Activated CD4-positive, alpha-beta T cell treated with anti-CD3 and anti-CD28 coated beads, Interleukin-2, amount 10 ng/mL, durations not matched to agents 7 days and 5 days (primary cell): ENCODE data around the gene RGP1. TPM values are rescaled to one million over a fixed set of nuclear protein-coding genes. Genes with fewer than 3 reads are reported as not detected.
A peak's percentile ranks its signal among the peaks of the same experiment; 100 is the strongest.

ENCODE experiments used
- CTCF ChIA-PET: fragments of 350-600 bp; sonication (Branson Sonifier 250); formaldehyde crosslinking; loops from one replicate; lab custom pipeline; 2021; ENCODE audit warnings: antibody characterized with exemption; lab: Charles Lee
- POLR2A ChIA-PET: fragments of 350-600 bp; sonication (Branson Sonifier 250); formaldehyde crosslinking; loops from one replicate; lab custom pipeline; 2021; ENCODE audit warnings: antibody characterized with exemption; lab: Charles Lee
- DNase-seq: peaks from one replicate; pipeline ENCODE4 v3.0.0-alpha.2; 2020
- H3K27ac Mint-ChIP-seq: one replicate; pipeline ENCODE4 v1.8.0; 2021; ENCODE audit warnings: mild to moderate bottlenecking, moderate library complexity, mixed read lengths
- H3K27me3 Mint-ChIP-seq: one replicate; pipeline ENCODE4 v1.8.0; 2021; ENCODE audit warnings: mixed read lengths
- H3K36me3 Mint-ChIP-seq: one replicate; pipeline ENCODE4 v1.8.0; 2021; ENCODE audit warnings: low read depth, mixed read lengths
- H3K4me1 Mint-ChIP-seq: one replicate; pipeline ENCODE4 v1.8.0; 2021; ENCODE audit warnings: mixed read lengths
- H3K4me3 Mint-ChIP-seq: one replicate; pipeline ENCODE4 v1.8.0; 2021; ENCODE audit warnings: mild to moderate bottlenecking, moderate library complexity, mixed read lengths
- H3K9me3 Mint-ChIP-seq: one replicate; pipeline ENCODE4 v1.8.0; 2021; ENCODE audit warnings: mixed read lengths
- total RNA-seq, 2 experiments: library from RNA; stranded (reverse); gene quantifications; one replicate each; pipeline ENCODE4 v1.2.3, GENCODE V29; 2021

RGP1 gene
- total RNA-seq, 2 experiments from 2014 or later, result 24.7 to 28.4 TPM

GRCh38 chr9:35789541-35789940 lies 40.5 kb downstream of the RGP1 start:
- Mint-ChIP-seq H3K27ac (no peak overlapping the region), H3K9me3 (no peaks in the 10 kb centered on the region), H3K4me3 (no peak overlapping the region), H3K27me3 (no peaks in the 10 kb centered on the region), H3K4me1 (peaks cover 12% of the 10 kb centered on the region), H3K36me3 (no peaks in the 10 kb centered on the region)
- DNase-seq, result no peak
- CTCF ChIA-PET, result interaction anchor here (0.8 to 1.9 kb wide), 20 partner anchors 7 to 176 kb away, joined by 3 to 10 read pairs (median 4); partner anchors contain the start of genes FAM221B, SPAG8 and TMEM8B
- POLR2A ChIA-PET, result no interaction called here

GRCh38 chr9:35790025-35790384 lies 40.9 kb downstream of the RGP1 start:
- POLR2A ChIA-PET, result no interaction called here
- no peak for DNase-seq
- Mint-ChIP-seq H3K36me3 (no peaks in the 10 kb centered on the region), H3K27ac (no peak overlapping the region), H3K27me3 (no peaks in the 10 kb centered on the region), H3K4me3 (no peak overlapping the region), H3K9me3 (no peaks in the 10 kb centered on the region), H3K4me1 (peaks cover 13% of the 10 kb centered on the region)
- CTCF ChIA-PET, result interaction anchor here (0.6 to 1.9 kb wide), 22 partner anchors 8 to 1787 kb away, joined by 3 to 10 read pairs (median 4); partner anchors contain the start of genes ARHGEF39 and SPAG8

GRCh38 chr9:35790385-35791296 lies 41.6 kb downstream of the RGP1 start:
- CTCF ChIA-PET, result interaction anchor here (0.5 to 1.9 kb wide), 25 partner anchors 9 to 1787 kb away, joined by 3 to 10 read pairs (median 4); partner anchors contain the start of genes ARHGEF39, GBA2, RGP1 and SPAG8
- Mint-ChIP-seq H3K9me3 (no peaks in the 10 kb centered on the region), H3K27me3 (no peaks in the 10 kb centered on the region), H3K4me1 (peaks cover 16% of the 10 kb centered on the region), H3K4me3 (no peak overlapping the region), H3K36me3 (no peaks in the 10 kb centered on the region), H3K27ac (no peak overlapping the region)
- DNase-seq, result peak; percentile 75
- POLR2A ChIA-PET, result no interaction called here

- no peaks in the 10 kb centered on the region for H3K27me3 Mint-ChIP-seq
- peaks cover 16% of the 10 kb centered on the region for H3K4me1 Mint-ChIP-seq
- no peaks in the 10 kb centered on the region for H3K36me3 Mint-ChIP-seq
- H3K9me3 Mint-ChIP-seq, result no peaks in the 10 kb centered on the region
- no peak for DNase-seq
- no peak within 1 kb of the TSS for H3K4me3 Mint-ChIP-seq
- POLR2A ChIA-PET, result no interaction called here
- CTCF ChIA-PET, result interaction anchor here (1.7 kb wide), 1 partner anchor 23 kb away, joined by 5 read pairs; the partner anchor contains the start of gene HINT2
- H3K27ac Mint-ChIP-seq, result no peak within 1 kb of the TSS
These were observed 42.3 kb downstream of the RGP1 start, which contains the start of gene NPR2 for GRCh38 chr9:35791297-35791921. TSS of gene NPR2 (plus strand) at chr9:35791591. CDS start at chr9:35792409, 818 bp downstream.

GRCh38 chr9:35792024-35792813 lies 43.1 kb downstream of the RGP1 start:
- H3K4me3 Mint-ChIP-seq, result no peak overlapping the region
- H3K27me3 Mint-ChIP-seq, result no peaks in the 10 kb centered on the region
- DNase-seq, result no peak
- no peak overlapping the region for H3K27ac Mint-ChIP-seq
- ChIA-PET POLR2A (interaction anchor here (0.6 kb wide), 1 partner anchor 97 kb away, joined by 3 read pairs; no protein-coding TSS in a partner anchor), CTCF (interaction anchor here (1.7 kb wide), 1 partner anchor 22 kb away, joined by 5 read pairs; the partner anchor contains the start of gene HINT2)
- H3K9me3 Mint-ChIP-seq, result no peaks in the 10 kb centered on the region
- no peaks in the 10 kb centered on the region for H3K36me3 Mint-ChIP-seq
- peaks cover 20% of the 10 kb centered on the region for H3K4me1 Mint-ChIP-seq

- Mint-ChIP-seq H3K27me3 (no peaks in the 10 kb centered on the region), H3K9me3 (no peaks in the 10 kb centered on the region), H3K4me3 (no peak overlapping the region), H3K27ac (no peak overlapping the region), H3K36me3 (no peaks in the 10 kb centered on the region), H3K4me1 (peaks cover 23% of the 10 kb centered on the region)
- no peak for DNase-seq
- CTCF ChIA-PET, result interaction anchor here (1.7 kb wide), 1 partner anchor 21 kb away, joined by 5 read pairs; the partner anchor contains the start of gene HINT2
- POLR2A ChIA-PET, result interaction anchor here (0.6 kb wide), 1 partner anchor 98 kb away, joined by 3 read pairs; no protein-coding TSS in a partner anchor
These were observed 43.7 kb downstream of the RGP1 start for GRCh38 chr9:35792826-35793225.

- no peak for DNase-seq
- no peak overlapping the region for H3K4me3 Mint-ChIP-seq
- no peaks in the 10 kb centered on the region for H3K27me3 Mint-ChIP-seq
- H3K36me3 Mint-ChIP-seq, result no peaks in the 10 kb centered on the region
- POLR2A ChIA-PET, result no interaction called here
- CTCF ChIA-PET, result no interaction called here
- H3K27ac Mint-ChIP-seq, result peak overlapping the region; percentile 32
- peaks cover 26% of the 10 kb centered on the region for H3K4me1 Mint-ChIP-seq
- H3K9me3 Mint-ChIP-seq, result no peaks in the 10 kb centered on the region
These were observed 44.4 kb downstream of the RGP1 start for GRCh38 chr9:35793461-35793860.

GRCh38 chr9:35795695-35796094 lies 46.6 kb downstream of the RGP1 start:
- no peaks in the 10 kb centered on the region for H3K27me3 Mint-ChIP-seq
- H3K36me3 Mint-ChIP-seq, result no peaks in the 10 kb centered on the region
- POLR2A ChIA-PET, result no interaction called here
- peaks cover 32% of the 10 kb centered on the region for H3K4me1 Mint-ChIP-seq
- no peak overlapping the region for H3K27ac Mint-ChIP-seq
- DNase-seq, result no peak
- H3K4me3 Mint-ChIP-seq, result no peak overlapping the region
- no peaks in the 10 kb centered on the region for H3K9me3 Mint-ChIP-seq
- CTCF ChIA-PET, result no interaction called here

- POLR2A ChIA-PET, result no interaction called here
- no peak overlapping the region for H3K27ac Mint-ChIP-seq
These were observed 48.4 kb downstream of the RGP1 start for GRCh38 chr9:35797311-35798109.

GRCh38 chr9:35798658-35799374 lies 49.7 kb downstream of the RGP1 start:
- DNase-seq, result no peak
- POLR2A ChIA-PET, result no interaction called here
- Mint-ChIP-seq H3K36me3 (peaks cover 1% of the 10 kb centered on the region), H3K9me3 (no peaks in the 10 kb centered on the region), H3K27ac (no peak overlapping the region), H3K4me3 (no peak overlapping the region), H3K27me3 (no peaks in the 10 kb centered on the region), H3K4me1 (peaks cover 28% of the 10 kb centered on the region)
- CTCF ChIA-PET, result interaction anchor here (1.0 to 6.3 kb wide), 2 partner anchors 9 to 13 kb away, joined by 3 to 34 read pairs; partner anchors contain the start of genes HINT2 and SPAG8

More at GRCh38 chr9:35797311-35798109, 48.4 kb downstream of the RGP1 start:
- Mint-ChIP-seq H3K4me1 (peaks cover 32% of the 10 kb centered on the region), H3K36me3 (no peaks in the 10 kb centered on the region), H3K9me3 (no peaks in the 10 kb centered on the region), H3K27me3 (no peaks in the 10 kb centered on the region), H3K4me3 (no peak overlapping the region)
- CTCF ChIA-PET, result interaction anchor here (1.2 to 6.3 kb wide), 2 partner anchors 7 to 15 kb away, joined by 4 to 34 read pairs; partner anchors contain the start of genes HINT2 and SPAG8
- DNase-seq, result no peak

- CTCF ChIA-PET, result interaction anchor here (0.6 to 6.3 kb wide), 3 partner anchors 10 to 228 kb away, joined by 4 to 34 read pairs (median 6); partner anchors contain the start of genes HINT2 and SPAG8
- DNase-seq, result no peak
- peaks cover 16% of the 10 kb centered on the region for H3K4me1 Mint-ChIP-seq
- H3K36me3 Mint-ChIP-seq, result peaks cover 1% of the 10 kb centered on the region
- H3K4me3 Mint-ChIP-seq, result no peak overlapping the region
- POLR2A ChIA-PET, result no interaction called here
- no peaks in the 10 kb centered on the region for H3K27me3 Mint-ChIP-seq
- no peaks in the 10 kb centered on the region for H3K9me3 Mint-ChIP-seq
- no peak overlapping the region for H3K27ac Mint-ChIP-seq
These were observed 51.4 kb downstream of the RGP1 start for GRCh38 chr9:35800530-35800929.
